ENCODE results near the gene GPS1. TPM values are rescaled to one million over a fixed set of nuclear protein-coding genes. Genes with fewer than 3 reads are reported as not detected.

Gene GPS1
- total RNA-seq, 1 experiment from 2014 or later, result 108 TPM

GRCh38 chr17:82090549-82091263, 39.0 kb downstream of the GPS1 start:
- no peak for DNase-seq (ENCODE audit: low spot score)

GRCh38 chr17:82091264-82092066, 39.8 kb downstream of the GPS1 start:
- no peak for DNase-seq (ENCODE audit: low spot score)

- DNase-seq (ENCODE audit: low spot score), result no peak
Observed at GRCh38 chr17:82092094-82092586, 40.4 kb downstream of the GPS1 start.

GRCh38 chr17:82092628-82092994, 40.9 kb downstream of the GPS1 start:
- DNase-seq (ENCODE audit: low spot score), result no peak

GRCh38 chr17:82092995-82093751, 41.5 kb downstream of the GPS1 start:
- DNase-seq (ENCODE audit: low spot score), result no peak

GRCh38 chr17:82094931-82095776, 43.5 kb downstream of the GPS1 start:
- DNase-seq (ENCODE audit: low spot score), result no peak

GRCh38 chr17:82095777-82096708, 44.3 kb downstream of the GPS1 start:
- DNase-seq (ENCODE audit: low spot score), result no peak

- no peak for DNase-seq (ENCODE audit: low spot score)
Observed at GRCh38 chr17:82096709-82097183, 45.0 kb downstream of the GPS1 start.

- no peak for DNase-seq (ENCODE audit: low spot score)
Observed at GRCh38 chr17:82097184-82097918, 45.7 kb downstream of the GPS1 start.

- DNase-seq (ENCODE audit: low spot score), result no peak
Observed at GRCh38 chr17:82097919-82098168, 46.1 kb downstream of the GPS1 start.

- DNase-seq (ENCODE audit: low spot score), result peak; percentile 89
Observed at GRCh38 chr17:82098169-82098938, 46.7 kb downstream of the GPS1 start, which contains the start of gene FASN. Gene FASN (minus strand): TSS chr17:82098236. CDS start chr17:82096445, 1,791 bp downstream.

GRCh38 chr17:82098939-82099763, 47.5 kb downstream of the GPS1 start:
- DNase-seq (ENCODE audit: low spot score), result no peak

GRCh38 chr17:82100502-82101298, 49.0 kb downstream of the GPS1 start:
- no peak for DNase-seq (ENCODE audit: low spot score)

- no peak for DNase-seq (ENCODE audit: low spot score)
Observed at GRCh38 chr17:82101301-82101715, 49.6 kb downstream of the GPS1 start.

GRCh38 chr17:82101767-82102679, 50.3 kb downstream of the GPS1 start:
- DNase-seq (ENCODE audit: low spot score), result no peak
